Activated CD8-positive, alpha-beta memory T cell treated with anti-CD3 and anti-CD28 coated beads for 24 hours (primary cell): ENCODE measurements around the gene RGPD5.
"Not testable (repeated sequence)": the region's sequence is repeated elsewhere in the genome, so short reads cannot be mapped to it uniquely, and the experiment has no call there.

Experiments used
- DNase-seq: peaks from one replicate; pipeline ENCODE4 v3.0.0-alpha.2; 2020

The RGPD5 gene

DNA sequence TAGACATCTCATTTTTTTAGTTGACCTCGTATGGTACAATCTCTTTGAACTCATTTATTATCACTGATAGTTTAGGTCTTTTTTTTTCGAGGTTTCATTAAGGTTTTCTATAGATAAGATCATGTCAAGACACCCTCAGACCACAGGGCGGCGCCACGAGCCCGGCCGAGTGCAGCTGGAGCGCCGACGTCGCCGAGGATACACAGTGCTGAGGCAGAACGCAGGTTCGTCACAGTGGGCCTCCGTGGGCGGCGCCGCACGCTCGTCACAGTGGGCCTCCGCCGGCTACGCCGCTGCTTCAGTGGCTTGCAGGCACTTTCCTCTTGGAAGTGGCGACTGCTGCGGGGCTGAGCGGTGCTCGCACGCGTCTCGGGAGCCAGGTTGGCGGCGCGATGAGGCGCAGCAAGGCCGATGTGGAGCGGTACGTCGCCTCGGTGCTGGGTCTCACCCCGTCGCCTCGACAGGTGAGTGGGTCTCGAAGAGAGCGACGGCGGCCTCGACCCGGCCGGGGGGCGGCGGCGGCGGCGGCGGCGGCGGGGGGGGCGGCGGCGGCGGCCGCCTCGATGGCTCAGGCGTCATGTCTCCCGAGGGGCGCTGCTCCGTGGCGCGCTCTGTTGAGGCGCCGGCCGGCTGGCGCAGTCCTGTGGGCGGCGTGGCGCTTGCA is at the start of gene RGPD5:
Gene RGPD5 (plus strand): TSS at position 232 of the 664 bp plus-strand sequence. CDS start 161 bp downstream, at position 393.
- DNase-seq: not testable (repeated sequence)

DNA sequence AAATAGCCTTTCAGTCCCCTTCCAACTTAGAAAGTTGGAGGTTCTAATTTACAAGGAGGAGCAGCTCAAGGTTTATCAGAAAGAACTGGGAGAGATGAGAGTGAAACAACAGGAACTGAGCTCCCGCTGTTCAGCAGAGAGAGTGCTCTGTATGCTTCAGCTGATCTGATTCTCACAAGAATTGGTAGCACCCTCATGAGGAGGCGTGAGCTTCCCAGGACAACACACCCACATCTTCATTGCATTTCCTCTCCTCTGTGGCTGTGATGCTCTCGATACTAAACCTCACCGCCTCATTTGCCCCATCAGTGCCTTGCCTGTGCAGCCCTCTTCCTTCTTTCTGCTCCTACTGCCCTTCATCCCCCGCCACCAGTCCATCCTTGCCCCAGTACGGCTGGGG is 42.5 kb upstream of the RGPD5 start:
- DNase-seq: not testable (repeated sequence)

GRCh38 chr2:109757163-109757824 is 36.8 kb upstream of the RGPD5 start:
- DNase-seq: not testable (repeated sequence)

GRCh38 chr2:109760265-109761042 is 33.7 kb upstream of the RGPD5 start:
- DNase-seq: not testable (repeated sequence)

DNA sequence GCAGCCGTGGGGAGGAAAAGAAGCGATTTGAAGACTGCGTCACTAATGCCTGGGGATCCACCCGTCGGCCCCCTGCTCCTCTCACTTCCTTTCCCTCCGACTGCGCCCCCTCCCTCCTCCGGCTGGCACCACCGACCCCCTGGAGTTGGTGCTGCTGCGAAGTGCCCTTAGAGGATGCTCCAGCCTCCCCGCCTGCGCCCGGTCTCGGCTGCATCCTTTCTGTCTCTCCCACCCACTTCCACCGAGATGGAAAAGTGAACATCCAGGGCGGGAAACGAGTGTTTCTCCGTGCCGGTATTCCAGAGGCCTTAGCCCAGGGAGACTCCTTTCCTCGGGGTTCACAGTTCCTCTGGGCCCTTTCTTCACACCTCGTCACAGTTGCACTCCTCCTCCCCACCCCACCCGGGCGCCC is 33.1 kb upstream of the RGPD5 start:
- not testable (repeated sequence) for DNase-seq

DNA sequence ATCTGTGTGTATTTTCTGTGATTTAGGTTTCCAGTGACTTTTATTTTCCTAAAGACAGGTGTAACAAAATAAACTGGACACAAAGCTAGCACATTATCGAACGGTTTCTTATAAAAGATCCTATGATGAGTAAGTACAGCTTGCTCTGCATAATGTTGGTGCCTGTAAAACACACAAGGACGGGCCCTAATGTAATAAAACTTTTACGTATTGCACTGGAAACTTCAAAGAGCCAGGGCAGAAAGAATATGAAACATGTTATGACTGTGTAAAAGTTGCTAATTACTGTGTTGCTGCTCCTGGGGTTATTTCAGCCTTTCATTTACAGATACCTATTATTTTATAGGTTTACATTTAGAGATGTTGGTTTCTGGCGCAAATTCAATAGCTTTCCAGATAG is 32.1 kb upstream of the RGPD5 start:
- not testable (repeated sequence) for DNase-seq

GRCh38 chr2:109766074-109766473 is 28.0 kb upstream of the RGPD5 start:
- not testable (repeated sequence) for DNase-seq

GRCh38 chr2:109766886-109767578 is 27.1 kb upstream of the RGPD5 start:
- DNase-seq: not testable (repeated sequence)

- DNase-seq: not testable (repeated sequence)
These were observed 25.2 kb upstream of the RGPD5 start for GRCh38 chr2:109768934-109769333.

- DNase-seq: not testable (repeated sequence)
These were observed 15.0 kb upstream of the RGPD5 start for GRCh38 chr2:109779118-109779517.

DNA sequence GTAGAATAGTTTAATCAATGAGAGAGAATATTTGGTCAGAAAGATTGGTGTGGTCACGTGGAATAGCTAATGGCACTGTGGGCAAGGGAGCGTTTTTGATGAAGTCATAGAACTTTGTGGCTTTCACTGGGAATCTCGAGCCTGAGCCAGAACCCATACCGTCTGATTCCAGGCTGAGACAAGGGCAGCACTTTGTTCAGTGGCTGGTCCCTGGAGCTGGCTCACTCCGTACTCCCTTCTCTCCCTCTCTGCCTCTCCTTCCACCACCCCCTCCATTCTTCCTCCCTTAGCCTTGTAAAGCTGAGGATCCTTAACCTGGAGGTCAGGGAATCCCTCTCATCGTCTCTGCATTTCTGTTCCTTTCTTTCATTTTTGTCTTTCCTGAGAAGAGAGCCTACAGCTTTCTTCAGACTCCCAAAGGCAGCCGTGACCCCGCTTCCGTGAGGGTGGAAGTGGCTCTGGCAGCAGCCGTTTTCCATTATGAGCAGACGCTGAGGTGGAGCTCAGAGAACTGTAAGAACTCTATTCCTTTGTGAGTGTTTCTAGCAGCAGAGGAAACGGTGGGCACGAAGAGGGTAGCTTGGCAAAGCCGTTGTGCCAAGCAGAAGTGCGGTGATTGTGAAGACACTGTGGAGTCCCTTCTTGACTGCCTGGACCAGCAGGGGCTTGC is 12.8 kb upstream of the RGPD5 start:
- DNase-seq: not testable (repeated sequence)

DNA sequence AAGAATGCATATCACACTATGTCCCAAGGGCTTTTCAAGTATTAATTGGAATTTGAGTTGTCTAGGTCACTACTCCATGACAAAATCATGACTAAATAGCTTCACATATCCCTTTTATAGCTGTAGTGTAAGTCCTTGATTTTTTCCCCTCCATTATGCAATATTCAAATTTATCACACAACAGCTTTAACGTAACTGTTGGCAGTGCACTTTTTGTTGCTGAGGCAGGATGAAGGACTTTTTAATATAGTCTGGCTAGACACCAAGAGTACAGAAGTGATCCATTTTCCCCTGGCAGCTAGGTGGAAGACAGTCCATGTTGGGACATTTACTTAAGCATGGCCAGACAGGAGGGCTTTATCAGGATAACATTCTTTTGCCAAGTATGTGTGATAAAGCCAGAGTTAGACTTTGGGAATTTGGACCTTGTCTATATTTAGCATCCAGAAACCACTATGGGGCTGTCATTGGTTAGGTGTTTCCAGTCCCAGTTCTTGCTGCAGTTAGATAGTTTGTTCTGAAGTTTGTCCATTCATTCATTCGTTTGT is 11.6 kb upstream of the RGPD5 start:
- DNase-seq: not testable (repeated sequence)

DNA sequence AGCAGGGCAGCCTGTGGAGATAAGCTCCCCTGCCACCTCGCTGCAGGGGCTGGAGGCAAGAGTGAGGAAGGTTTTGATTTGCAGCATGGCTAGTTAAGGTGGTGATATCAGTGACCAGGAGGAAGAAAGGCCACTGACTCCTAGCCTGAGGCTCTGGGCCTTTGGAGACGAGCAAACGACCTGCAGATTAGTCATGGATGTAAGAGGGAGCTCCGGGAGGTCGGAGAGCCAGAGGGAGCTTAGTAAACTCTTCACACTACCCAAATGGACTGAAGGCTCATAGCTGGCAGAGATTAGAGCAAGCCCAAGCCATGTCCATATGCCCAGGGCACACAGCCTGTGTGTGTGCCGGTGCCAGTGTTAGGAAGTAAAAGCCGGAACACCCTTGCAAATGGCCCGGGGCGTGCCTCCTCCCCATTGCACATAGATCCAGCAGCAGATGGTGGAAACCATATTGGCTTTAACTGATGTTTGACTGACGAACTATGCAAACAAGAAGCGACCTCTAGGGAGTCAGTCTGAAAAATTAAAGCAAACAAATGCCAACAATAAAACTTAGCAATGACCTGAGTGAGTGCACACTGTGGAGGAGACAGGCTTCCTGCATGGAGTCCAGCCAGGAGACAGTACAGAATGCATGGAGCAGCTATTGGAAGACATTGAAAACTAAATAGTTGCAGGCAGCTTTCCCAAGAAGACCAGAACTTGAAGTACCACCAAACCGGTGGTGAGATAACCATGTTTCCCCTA is 2.4 kb upstream of the RGPD5 start:
- not testable (repeated sequence) for DNase-seq

- DNase-seq: not testable (repeated sequence)
These were observed 1.4 kb upstream of the RGPD5 start for GRCh38 chr2:109792659-109793058.

GRCh38 chr2:109871129-109871751 is 77.1 kb downstream of the RGPD5 start:
- not testable (repeated sequence) for DNase-seq

DNA sequence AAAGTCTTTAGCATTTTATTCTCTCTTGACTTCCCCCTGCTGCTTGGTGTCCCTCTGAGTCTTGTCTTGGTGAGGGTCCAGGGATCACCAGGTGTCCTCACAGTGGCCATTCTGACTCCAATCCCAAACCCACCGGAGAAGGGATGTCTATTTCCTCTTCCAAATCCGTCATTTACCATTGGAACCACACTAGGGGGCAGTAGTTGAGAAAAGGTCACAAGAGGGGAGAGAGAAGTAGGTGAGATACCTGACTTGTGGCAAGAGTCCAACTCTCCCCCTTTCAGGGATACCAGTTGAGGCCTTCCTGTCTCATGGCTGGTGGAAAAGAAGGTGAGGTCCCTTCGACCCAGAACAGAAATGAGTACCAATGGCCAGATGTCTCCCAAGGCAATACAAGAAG is 82.5 kb downstream of the RGPD5 start:
- not testable (repeated sequence) for DNase-seq

DNA sequence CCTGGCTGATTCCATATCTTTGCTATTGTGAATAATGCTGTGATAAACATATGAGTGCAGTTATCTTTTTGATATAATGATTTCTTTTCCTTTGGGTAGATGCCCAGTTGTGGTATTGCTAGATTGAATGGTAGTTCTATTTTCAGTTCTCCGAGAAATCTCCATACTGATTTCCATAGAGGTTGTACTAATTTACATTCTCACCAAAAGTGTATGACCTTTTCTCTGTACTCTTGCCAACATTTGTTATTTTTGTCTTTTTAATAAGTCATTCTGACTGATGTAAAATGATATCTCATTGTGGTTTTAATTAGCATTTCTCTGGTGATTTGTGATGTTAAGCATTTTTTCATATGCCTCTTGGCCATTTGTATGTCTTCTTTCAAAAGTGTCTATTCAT is 88.0 kb downstream of the RGPD5 start:
- DNase-seq: not testable (repeated sequence)

GRCh38 chr2:109888414-109888813 is 94.3 kb downstream of the RGPD5 start:
- not testable (repeated sequence) for DNase-seq

DNA sequence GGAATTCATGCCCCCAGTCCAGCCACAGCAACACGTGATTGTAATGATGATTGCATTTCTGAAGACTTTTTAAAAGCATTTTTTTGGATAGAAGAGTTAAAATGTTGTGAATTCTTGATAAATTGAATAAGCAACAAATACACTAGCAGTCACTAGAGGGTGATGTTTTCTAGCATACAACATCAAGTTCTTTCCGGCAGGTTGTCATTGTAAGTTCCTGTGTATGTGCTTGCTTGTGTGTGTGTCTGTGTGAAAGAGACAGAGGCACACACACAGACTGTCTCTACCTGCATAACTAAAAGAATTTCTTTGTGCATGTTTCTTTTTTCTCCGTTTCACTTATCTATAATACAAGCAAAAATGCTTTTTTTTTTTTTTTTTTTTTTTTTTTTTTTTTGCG is 95.8 kb downstream of the RGPD5 start:
- not testable (repeated sequence) for DNase-seq

GRCh38 chr2:109891024-109891423 is 96.9 kb downstream of the RGPD5 start:
- DNase-seq: not testable (repeated sequence)

DNA sequence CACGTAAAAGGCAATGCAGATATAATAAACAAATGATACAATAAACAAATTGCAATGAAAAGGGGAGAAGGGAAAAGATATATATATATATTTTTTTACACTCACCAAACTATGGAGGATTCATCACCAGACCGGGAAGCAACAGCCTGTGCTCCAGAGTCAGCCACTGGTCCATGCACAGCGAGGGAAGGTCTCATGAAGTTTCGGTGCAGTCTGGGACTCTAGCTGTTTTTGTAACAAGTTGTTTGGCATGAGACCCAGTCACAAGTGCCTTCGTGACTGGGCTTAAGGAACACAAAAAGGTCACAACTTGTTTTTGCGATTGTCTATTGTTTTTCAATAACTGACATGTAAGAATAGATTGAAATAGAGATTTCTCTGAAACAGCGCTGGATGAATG is 99.6 kb downstream of the RGPD5 start:
- not testable (repeated sequence) for DNase-seq
